T-helper 1 cell treated with Interleukin-12 subunit alpha and Interleukin-12 subunit beta and Interleukin-4 antibody, amounts not matched to agents 30 μg/mL and 1 μg/mL, for 36 hours (primary cell): ENCODE measurements around the gene LPAR6.
"Not testable (repeated sequence)": the region's sequence is repeated elsewhere in the genome, so short reads cannot be mapped to it uniquely, and the experiment has no call there.

Experiments
- H3K27ac Mint-ChIP-seq: one replicate; pipeline ENCODE4 v1.8.0; 2021; ENCODE audit warnings: mild to moderate bottlenecking, mixed read lengths
- H3K27me3 Mint-ChIP-seq: one replicate; pipeline ENCODE4 v1.8.0; 2021; ENCODE audit warnings: low read depth, mixed read lengths
- H3K36me3 Mint-ChIP-seq: one replicate; pipeline ENCODE4 v1.8.0; 2021; ENCODE audit warnings: low read depth, mixed read lengths
- H3K4me1 Mint-ChIP-seq: one replicate; pipeline ENCODE4 v1.8.0; 2021; ENCODE audit warnings: low read depth, mixed read lengths
- H3K4me3 Mint-ChIP-seq: one replicate; pipeline ENCODE4 v1.8.0; 2021; ENCODE audit warnings: mild to moderate bottlenecking, moderate library complexity, mixed read lengths
- H3K9me3 Mint-ChIP-seq: one replicate; pipeline ENCODE4 v1.8.0; 2021; ENCODE audit warnings: mixed read lengths

Gene LPAR6

GRCh38 chr13:48412881-48413351, at the start of gene LPAR6:
TSS of gene LPAR6 (minus strand) at chr13:48413113. CDS start at chr13:48412423, 690 bp downstream.
- H3K27ac Mint-ChIP-seq = peak within 1 kb of the TSS; percentile 93

GRCh38 chr13:48457578-48458242, 44.8 kb upstream of the LPAR6 start:
- H3K9me3 Mint-ChIP-seq = no peaks in the 10 kb centered on the region
- no peaks in the 10 kb centered on the region for H3K27me3 Mint-ChIP-seq
- H3K27ac Mint-ChIP-seq = no peak overlapping the region
- H3K4me3 Mint-ChIP-seq = no peak overlapping the region
- H3K4me1 Mint-ChIP-seq = peaks cover 1% of the 10 kb centered on the region
- peaks cover 55% of the 10 kb centered on the region for H3K36me3 Mint-ChIP-seq

More at GRCh38 chr13:48412881-48413351, at the start of gene LPAR6:
- Mint-ChIP-seq H3K9me3 (peaks cover 10% of the 10 kb centered on the region), H3K4me1 (peaks cover 33% of the 10 kb centered on the region), H3K36me3 (peaks cover 44% of the 10 kb centered on the region), H3K27me3 (no peaks in the 10 kb centered on the region), H3K4me3 (peak within 1 kb of the TSS; percentile 93)

- Mint-ChIP-seq H3K9me3 (peaks cover 11% of the 10 kb centered on the region), H3K27me3 (no peaks in the 10 kb centered on the region), H3K36me3 (peaks cover 58% of the 10 kb centered on the region), H3K4me1 (peaks cover 2% of the 10 kb centered on the region), H3K4me3 (no peak overlapping the region), H3K27ac (no peak overlapping the region)
Observed at GRCh38 chr13:48456546-48456945, 43.6 kb upstream of the LPAR6 start.

GRCh38 chr13:48451196-48451595, 38.3 kb upstream of the LPAR6 start:
- not testable (repeated sequence) for H3K4me3 Mint-ChIP-seq, H3K27ac Mint-ChIP-seq, H3K27me3 Mint-ChIP-seq
- Mint-ChIP-seq H3K4me1 (peaks cover 16% of the 10 kb centered on the region), H3K36me3 (peaks cover 51% of the 10 kb centered on the region), H3K9me3 (peaks cover 26% of the 10 kb centered on the region)

- Mint-ChIP-seq H3K4me3 (no peak overlapping the region), H3K4me1 (peaks cover 16% of the 10 kb centered on the region), H3K9me3 (peaks cover 26% of the 10 kb centered on the region), H3K27ac (no peak overlapping the region), H3K27me3 (no peaks in the 10 kb centered on the region), H3K36me3 (peaks cover 43% of the 10 kb centered on the region)
Observed at GRCh38 chr13:48449656-48450055, 36.7 kb upstream of the LPAR6 start.

GRCh38 chr13:48448959-48449614, 36.2 kb upstream of the LPAR6 start:
- Mint-ChIP-seq H3K36me3 (peaks cover 38% of the 10 kb centered on the region), H3K27me3 (no peaks in the 10 kb centered on the region), H3K9me3 (peaks cover 26% of the 10 kb centered on the region), H3K4me3 (peak overlapping the region; percentile 50), H3K27ac (no peak overlapping the region), H3K4me1 (peaks cover 16% of the 10 kb centered on the region)

- Mint-ChIP-seq H3K27me3 (no peaks in the 10 kb centered on the region), H3K4me1 (peaks cover 18% of the 10 kb centered on the region), H3K27ac (no peak overlapping the region), H3K9me3 (peaks cover 26% of the 10 kb centered on the region), H3K36me3 (peaks cover 33% of the 10 kb centered on the region), H3K4me3 (no peak overlapping the region)
Observed at GRCh38 chr13:48448285-48448958, 35.5 kb upstream of the LPAR6 start.

- Mint-ChIP-seq H3K4me3 (no peak overlapping the region), H3K27ac (no peak overlapping the region), H3K9me3 (peaks cover 14% of the 10 kb centered on the region), H3K27me3 (no peaks in the 10 kb centered on the region), H3K36me3 (peaks cover 17% of the 10 kb centered on the region), H3K4me1 (peaks cover 16% of the 10 kb centered on the region)
Observed at GRCh38 chr13:48446464-48446863, 33.6 kb upstream of the LPAR6 start.

GRCh38 chr13:48443442-48444208, 30.7 kb upstream of the LPAR6 start:
- peaks cover 12% of the 10 kb centered on the region for H3K36me3 Mint-ChIP-seq
- peak overlapping the region; percentile 45 for H3K27ac Mint-ChIP-seq
- H3K4me1 Mint-ChIP-seq = peaks cover 6% of the 10 kb centered on the region
- no peaks in the 10 kb centered on the region for H3K27me3 Mint-ChIP-seq
- H3K4me3 Mint-ChIP-seq = no peak overlapping the region
- no peaks in the 10 kb centered on the region for H3K9me3 Mint-ChIP-seq

- Mint-ChIP-seq H3K36me3 (peaks cover 16% of the 10 kb centered on the region), H3K9me3 (no peaks in the 10 kb centered on the region), H3K4me3 (no peak overlapping the region), H3K27ac (no peak overlapping the region), H3K27me3 (no peaks in the 10 kb centered on the region), H3K4me1 (peaks cover 6% of the 10 kb centered on the region)
Observed at GRCh38 chr13:48437371-48437770, 24.5 kb upstream of the LPAR6 start.

GRCh38 chr13:48436661-48437288, 23.9 kb upstream of the LPAR6 start:
- Mint-ChIP-seq H3K4me1 (peaks cover 11% of the 10 kb centered on the region), H3K27me3 (no peaks in the 10 kb centered on the region), H3K36me3 (peaks cover 19% of the 10 kb centered on the region), H3K27ac (no peak overlapping the region), H3K4me3 (no peak overlapping the region), H3K9me3 (no peaks in the 10 kb centered on the region)

GRCh38 chr13:48434200-48434599, 21.3 kb upstream of the LPAR6 start:
- peaks cover 24% of the 10 kb centered on the region for H3K4me1 Mint-ChIP-seq
- H3K36me3 Mint-ChIP-seq = peaks cover 13% of the 10 kb centered on the region
- no peak overlapping the region for H3K27ac Mint-ChIP-seq
- no peak overlapping the region for H3K4me3 Mint-ChIP-seq
- no peaks in the 10 kb centered on the region for H3K9me3 Mint-ChIP-seq
- H3K27me3 Mint-ChIP-seq = no peaks in the 10 kb centered on the region

- Mint-ChIP-seq H3K27me3 (no peaks in the 10 kb centered on the region), H3K9me3 (no peaks in the 10 kb centered on the region), H3K4me3 (no peak overlapping the region), H3K36me3 (peaks cover 17% of the 10 kb centered on the region), H3K4me1 (peaks cover 27% of the 10 kb centered on the region), H3K27ac (peak overlapping the region; percentile 61)
Observed at GRCh38 chr13:48431987-48432615, 19.2 kb upstream of the LPAR6 start.
